ENCODE results near the gene CDK4.
A peak's percentile ranks its signal among the peaks of the same experiment; 100 is the strongest.

CDK4 gene

GRCh38 chr12:57738661-57739237 lies 13.4 kb downstream of the CDK4 start, which contains the start of gene AGAP2:
AGAP2 (minus strand) TSS chr12:57738742; CDS start chr12:57738246, 496 bp downstream.
- Histone ChIP-seq H3K27me3 (ENCODE audit: insufficient read depth, low read length) (no peaks in the 10 kb centered on the region), H3K9me3 (ENCODE audit: low read length) (no peaks in the 10 kb centered on the region), H3K9me2 (ENCODE audit: low read depth, low read length) (no peaks in the 10 kb centered on the region), H3K9ac (ENCODE audit: low read length) (no peak within 1 kb of the TSS), H3K36me3 (ENCODE audit: insufficient read depth, low read length) (peaks cover 9% of the 10 kb centered on the region; the same call in 1 of the 2 replicates), H3K4me1 (ENCODE audit: insufficient read depth, low read length, severe bottlenecking) (peaks cover 36% of the 10 kb centered on the region), H3K4me2 (ENCODE audit: low read length) (peak within 1 kb of the TSS; percentile 15; the same call in 1 of the 2 replicates), H3K4me3 (ENCODE audit: low read depth, low read length, poor library complexity, severe bottlenecking) (no peak within 1 kb of the TSS), H3F3A (ENCODE audit: insufficient read depth, low read length) (no peaks in the 10 kb centered on the region), H3K79me2 (ENCODE audit: insufficient read depth, low read length) (no peaks in the 10 kb centered on the region), H2AFZ (ENCODE audit: low read length) (no peak within 1 kb of the TSS), H4K20me1 (ENCODE audit: insufficient read depth, low read length) (no peaks in the 10 kb centered on the region), H3K27ac (ENCODE audit: low read depth, low read length, poor library complexity, severe bottlenecking) (no peak within 1 kb of the TSS)
- TF ChIP-seq EZH2 (IDR thresholded peaks at IDR 0.05; ENCODE audit: borderline replicate concordance, low read length) (no peak), CTCF (IDR thresholded peaks at IDR 0.05; ENCODE audit: low read length) (no peak)

- no peak overlapping the region for H3K4me3 ChIP-seq (ENCODE audit: low read depth, low read length, poor library complexity, severe bottlenecking)
- no peak overlapping the region for H3K4me2 ChIP-seq (ENCODE audit: low read length)
- H3K27ac ChIP-seq (ENCODE audit: low read depth, low read length, poor library complexity, severe bottlenecking), result no peak overlapping the region
- no peaks in the 10 kb centered on the region for H4K20me1 ChIP-seq (ENCODE audit: insufficient read depth, low read length)
- no peaks in the 10 kb centered on the region for H3F3A ChIP-seq (ENCODE audit: insufficient read depth, low read length)
- H2AFZ ChIP-seq (ENCODE audit: low read length), result no peak overlapping the region
- no peak overlapping the region for H3K9ac ChIP-seq (ENCODE audit: low read length)
- H3K9me2 ChIP-seq (ENCODE audit: low read depth, low read length), result no peaks in the 10 kb centered on the region
- peaks cover 9% of the 10 kb centered on the region; the same call in 1 of the 2 replicates for H3K36me3 ChIP-seq (ENCODE audit: insufficient read depth, low read length)
- no peaks in the 10 kb centered on the region for H3K27me3 ChIP-seq (ENCODE audit: insufficient read depth, low read length)
- H3K4me1 ChIP-seq (ENCODE audit: insufficient read depth, low read length, severe bottlenecking), result peaks cover 34% of the 10 kb centered on the region
- no peak for TF ChIP-seq CTCF (IDR thresholded peaks at IDR 0.05; ENCODE audit: low read length)
- TF ChIP-seq EZH2 (IDR thresholded peaks at IDR 0.05; ENCODE audit: borderline replicate concordance, low read length), result no peak
- no peaks in the 10 kb centered on the region for H3K9me3 ChIP-seq (ENCODE audit: low read length)
- no peaks in the 10 kb centered on the region for H3K79me2 ChIP-seq (ENCODE audit: insufficient read depth, low read length)
Measured at GRCh38 chr12:57737467-57738460, 14.3 kb downstream of the CDK4 start.

- no peak overlapping the region for H3K27ac ChIP-seq (ENCODE audit: low read depth, low read length, poor library complexity, severe bottlenecking)
- no peaks in the 10 kb centered on the region for H3K27me3 ChIP-seq (ENCODE audit: insufficient read depth, low read length)
- H3K36me3 ChIP-seq (ENCODE audit: insufficient read depth, low read length), result peaks cover 13% of the 10 kb centered on the region; the same call in 1 of the 2 replicates
- no peaks in the 10 kb centered on the region for H3F3A ChIP-seq (ENCODE audit: insufficient read depth, low read length)
- no peaks in the 10 kb centered on the region for H3K9me2 ChIP-seq (ENCODE audit: low read depth, low read length)
- H2AFZ ChIP-seq (ENCODE audit: low read length), result no peak overlapping the region
- H3K4me1 ChIP-seq (ENCODE audit: insufficient read depth, low read length, severe bottlenecking), result peaks cover 27% of the 10 kb centered on the region
- H3K9me3 ChIP-seq (ENCODE audit: low read length), result no peaks in the 10 kb centered on the region
- TF ChIP-seq CTCF (IDR thresholded peaks at IDR 0.05; ENCODE audit: low read length), result no peak
- TF ChIP-seq EZH2 (IDR thresholded peaks at IDR 0.05; ENCODE audit: borderline replicate concordance, low read length), result no peak
- no peak overlapping the region for H3K4me3 ChIP-seq (ENCODE audit: low read depth, low read length, poor library complexity, severe bottlenecking)
- no peak overlapping the region for H3K9ac ChIP-seq (ENCODE audit: low read length)
- H4K20me1 ChIP-seq (ENCODE audit: insufficient read depth, low read length), result no peaks in the 10 kb centered on the region
- no peaks in the 10 kb centered on the region for H3K79me2 ChIP-seq (ENCODE audit: insufficient read depth, low read length)
- H3K4me2 ChIP-seq (ENCODE audit: low read length), result no peak overlapping the region
Measured at GRCh38 chr12:57736741-57737466, 15.2 kb downstream of the CDK4 start.
